Muscle of leg (tissue), 11 donors: ENCODE measurements around the gene SH2D6. TPM values are rescaled to one million over a fixed set of nuclear protein-coding genes. Genes with fewer than 3 reads are reported as not detected.

ENCODE experiments used
- DNase-seq: peaks from one replicate; pipeline ENCODE4 v3.0.0; 2013
- H3K27ac ChIP-seq: one replicate; pipeline ENCODE4 v1.5.1; 2013; ENCODE audit warnings: mild to moderate bottlenecking, low read length, control low read depth
- H3K27me3 ChIP-seq: one replicate; pipeline ENCODE4 v1.6.1; 2013; ENCODE audit warnings: low read length; ENCODE audit not compliant: control insufficient read depth, insufficient read depth
- H3K36me3 ChIP-seq: one replicate; pipeline ENCODE4 v1.6.1; 2013; ENCODE audit warnings: low read length; ENCODE audit not compliant: control insufficient read depth, insufficient read depth
- H3K4me1 ChIP-seq: one replicate; pipeline ENCODE4 v1.6.1; 2013; ENCODE audit warnings: low read length; ENCODE audit not compliant: control insufficient read depth, insufficient read depth
- H3K4me3 ChIP-seq: one replicate; pipeline ENCODE4 v1.5.1; 2013; ENCODE audit warnings: low read length, control low read depth
- H3K9me3 ChIP-seq: replicated peaks from 2 replicates; pipeline ENCODE4 v1.6.1; 2013; ENCODE audit warnings: low read depth, low read length; ENCODE audit not compliant: control insufficient read depth
- WGBS: methylation state at CpG from one replicate; pipeline ENCODE4 v1.1.5; 2013; ENCODE audit warnings: missing lambda C conversion rate; ENCODE audit not compliant: insufficient coverage; 5-methylcytosine and 5-hydroxymethylcytosine counted together
- polyA plus RNA-seq, 8 donors: library from polyadenylated mRNA; unstranded; fragments of 120-200 nt; gene quantifications; one replicate each; pipeline versions ENCODE4 v1.2.1 to v1.2.3, GENCODE V29; 2013; ENCODE audit warnings: inconsistent platforms in 1 of 8, low replicate concordance in 1 of 8; ENCODE audit not compliant: insufficient read length in 8 of 8, insufficient read depth in 1 of 8
- total RNA-seq: library from RNA; stranded (reverse); fragments of 120-200 nt; gene quantifications from one replicate; pipeline ENCODE4 v1.2.4, GENCODE V29; 2013

Gene SH2D6
- total and polyA plus RNA-seq, 9 donors: 0.13 to 1.4 (median 0.63) TPM

- WGBS: no CpG with 5 or more reads among the region's 3 CpGs
- Histone ChIP-seq H3K4me3 (no peak overlapping the region), H3K9me3 (no peaks in the 10 kb centered on the region)
These were observed 67.3 kb downstream of the SH2D6 start for GRCh38 chr2:85485815-85486214.

More at GRCh38 chr2:85485815-85486214, 67.3 kb downstream of the SH2D6 start:
- no peaks in the 10 kb centered on the region for H3K4me1 ChIP-seq
- no peaks in the 10 kb centered on the region for H3K27me3 ChIP-seq
- no peaks in the 10 kb centered on the region for H3K36me3 ChIP-seq
- H3K27ac ChIP-seq: no peak overlapping the region
- no peak for DNase-seq

Other genes with a start within 250 kb of the SH2D6 start
- 38.3 TPM for gene TGOLN2, start 90.7 kb upstream of the SH2D6 start, total RNA-seq
- gene TGOLN2, start 90.7 kb upstream of the SH2D6 start, polyA plus RNA-seq: 10 to 100 TPM; 54.4 to 72.9 (median 65.6) TPM
- gene RETSAT, start 64.2 kb upstream of the SH2D6 start, total RNA-seq: 11.7 TPM
- 10 to 100 TPM in 7 of 8 donors, 1 to 10 TPM in 1; 7.9 to 19.2 (median 15.5) TPM for gene RETSAT, start 64.2 kb upstream of the SH2D6 start, polyA plus RNA-seq
- gene ELMOD3, start 63.9 kb upstream of the SH2D6 start, total RNA-seq: 14.3 TPM
- 10 to 100 TPM; 10.6 to 18.6 (median 16.1) TPM for gene ELMOD3, start 63.9 kb upstream of the SH2D6 start, polyA plus RNA-seq
- 44.6 TPM for gene CAPG, start 8.3 kb upstream of the SH2D6 start, total RNA-seq
- gene CAPG, start 8.3 kb upstream of the SH2D6 start, polyA plus RNA-seq: 10 to 100 TPM; 13.9 to 48.5 (median 26.2) TPM
- 71.5 TPM for gene MAT2A, start 120.5 kb downstream of the SH2D6 start, total RNA-seq
- 100 to 1,000 TPM; 151 to 240 (median 191) TPM for gene MAT2A, start 120.5 kb downstream of the SH2D6 start, polyA plus RNA-seq
- 26.2 TPM for gene GGCX, start 142.8 kb downstream of the SH2D6 start, total RNA-seq
- gene GGCX, start 142.8 kb downstream of the SH2D6 start, polyA plus RNA-seq: 10 to 100 TPM; 16.5 to 26.1 (median 20.8) TPM
- gene VAMP8, start 158.9 kb downstream of the SH2D6 start, total RNA-seq: 9.8 TPM
- 10 to 100 TPM; 10.7 to 17.8 (median 12.4) TPM for gene VAMP8, start 158.9 kb downstream of the SH2D6 start, polyA plus RNA-seq
- gene VAMP5, start 165.7 kb downstream of the SH2D6 start, total RNA-seq: 18.0 TPM
- 10 to 100 TPM; 33.7 to 56.2 (median 41.6) TPM for gene VAMP5, start 165.7 kb downstream of the SH2D6 start, polyA plus RNA-seq
- 109 TPM for gene RNF181, start 177.0 kb downstream of the SH2D6 start, total RNA-seq
- 10 to 100 TPM; 53.9 to 75.0 (median 59.0) TPM for gene RNF181, start 177.0 kb downstream of the SH2D6 start, polyA plus RNA-seq
- 7.9 TPM for gene TMEM150A, start 184.0 kb downstream of the SH2D6 start, total RNA-seq
- 10 to 100 TPM in 3 of 8 donors, 1 to 10 TPM in 5; 7.7 to 11.7 (median 9.5) TPM for gene TMEM150A, start 184.0 kb downstream of the SH2D6 start, polyA plus RNA-seq
- 29.2 TPM for gene C2orf68, start 193.4 kb downstream of the SH2D6 start, total RNA-seq
- 10 to 100 TPM; 34.1 to 55.4 (median 44.9) TPM for gene C2orf68, start 193.4 kb downstream of the SH2D6 start, polyA plus RNA-seq
- gene USP39, start 197.5 kb downstream of the SH2D6 start, total RNA-seq: 31.5 TPM
- gene USP39, start 197.5 kb downstream of the SH2D6 start, polyA plus RNA-seq: 10 to 100 TPM; 34.0 to 46.7 (median 39.8) TPM
- not detected for gene SFTPB, start 249.5 kb downstream of the SH2D6 start, total RNA-seq
- gene SFTPB, start 249.5 kb downstream of the SH2D6 start, polyA plus RNA-seq: 10 to 100 TPM in 1 of 8 donors, under 1 TPM in 2, not detected in 5; 0.07 to 16.1 (median 0.11) TPM